CD4-positive, alpha-beta T cell treated with Interleukin-12 subunit alpha and Interleukin-12 subunit beta, for 1 hour (primary cell): ENCODE measurements around the gene KLF11.

Source experiments
- DNase-seq: peaks from one replicate; pipeline ENCODE4 v3.0.0-alpha.2; 2020

The KLF11 gene

DNA sequence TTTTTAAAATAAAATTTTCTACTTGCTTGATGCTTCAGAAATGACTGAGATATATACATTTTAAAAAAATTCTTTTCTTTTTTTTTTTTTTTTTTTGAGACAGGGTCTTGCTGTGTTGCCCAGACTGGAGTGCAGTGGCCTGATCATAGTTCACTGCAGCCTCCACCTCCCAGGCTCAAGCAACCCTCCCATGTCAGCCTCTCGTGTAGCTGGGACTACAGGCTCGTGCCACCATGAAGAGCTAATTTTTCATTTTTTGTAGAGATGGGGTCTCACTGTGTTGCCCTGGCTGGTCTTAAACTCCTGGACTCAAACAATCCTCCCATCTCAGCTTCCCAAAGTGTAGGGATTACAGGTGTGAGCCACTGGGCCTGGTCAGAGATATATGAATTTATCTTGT, 24.0 kb downstream of the KLF11 start:
- no peak for DNase-seq

DNA sequence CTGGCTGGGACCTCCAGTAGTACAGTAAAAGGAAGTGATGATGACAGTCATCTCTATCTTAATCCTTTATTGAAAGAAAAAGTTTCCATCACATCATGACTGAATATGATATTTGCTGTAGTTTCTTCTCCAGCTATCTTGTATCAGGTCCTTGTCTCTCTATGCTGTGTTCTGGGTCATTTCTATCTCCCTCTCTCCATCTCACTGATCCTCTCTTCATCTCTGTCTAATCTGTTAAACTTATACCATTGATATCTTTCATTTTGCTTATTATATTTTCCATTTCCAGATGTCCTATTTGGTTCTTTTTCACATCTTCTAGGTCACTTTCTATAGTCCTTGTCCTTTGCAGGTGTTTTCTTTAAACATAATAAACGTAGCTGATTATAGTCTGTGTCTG, 24.5 kb downstream of the KLF11 start:
- no peak for DNase-seq

DNA sequence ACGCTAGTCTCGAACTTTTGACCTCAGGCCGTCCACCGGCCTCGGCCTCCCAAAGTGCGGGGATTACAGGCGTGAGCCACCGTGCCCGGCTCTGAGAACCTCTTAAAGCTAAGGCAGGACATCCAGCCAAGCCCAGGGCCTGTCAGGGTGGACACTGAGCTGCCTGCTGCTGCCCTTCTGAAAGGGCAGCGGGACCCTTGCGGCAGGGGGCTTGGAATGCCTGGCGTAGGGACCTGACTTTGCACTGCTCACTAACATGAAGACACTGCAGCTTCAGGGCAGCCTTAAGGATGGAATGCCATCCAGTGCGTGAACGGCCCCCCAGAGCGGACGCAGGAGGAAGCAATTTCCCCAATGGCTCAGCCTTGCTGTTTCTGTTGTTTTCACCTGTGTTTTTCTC, 27.8 kb downstream of the KLF11 start:
- no peak for DNase-seq

DNA sequence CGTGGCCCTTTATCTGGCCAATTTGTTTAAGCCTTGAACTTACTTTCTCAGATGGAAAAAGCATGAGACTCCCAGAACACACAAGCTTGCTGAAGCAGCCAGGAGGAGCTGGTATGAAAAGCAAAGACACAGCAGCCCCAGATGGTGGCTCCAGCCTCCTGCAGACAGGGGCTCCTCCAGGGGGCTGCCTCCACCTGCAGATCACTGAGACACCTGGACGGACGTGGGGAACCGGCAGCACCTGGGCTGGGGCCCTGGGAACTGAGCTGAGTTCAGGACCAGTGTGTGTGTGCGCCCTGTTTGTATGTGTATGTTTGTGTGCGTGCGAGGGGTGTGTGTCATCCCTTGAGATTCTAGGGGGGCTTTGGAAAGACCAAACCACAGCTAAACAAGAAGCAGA, 28.2 kb downstream of the KLF11 start:
- DNase-seq: no peak

DNA sequence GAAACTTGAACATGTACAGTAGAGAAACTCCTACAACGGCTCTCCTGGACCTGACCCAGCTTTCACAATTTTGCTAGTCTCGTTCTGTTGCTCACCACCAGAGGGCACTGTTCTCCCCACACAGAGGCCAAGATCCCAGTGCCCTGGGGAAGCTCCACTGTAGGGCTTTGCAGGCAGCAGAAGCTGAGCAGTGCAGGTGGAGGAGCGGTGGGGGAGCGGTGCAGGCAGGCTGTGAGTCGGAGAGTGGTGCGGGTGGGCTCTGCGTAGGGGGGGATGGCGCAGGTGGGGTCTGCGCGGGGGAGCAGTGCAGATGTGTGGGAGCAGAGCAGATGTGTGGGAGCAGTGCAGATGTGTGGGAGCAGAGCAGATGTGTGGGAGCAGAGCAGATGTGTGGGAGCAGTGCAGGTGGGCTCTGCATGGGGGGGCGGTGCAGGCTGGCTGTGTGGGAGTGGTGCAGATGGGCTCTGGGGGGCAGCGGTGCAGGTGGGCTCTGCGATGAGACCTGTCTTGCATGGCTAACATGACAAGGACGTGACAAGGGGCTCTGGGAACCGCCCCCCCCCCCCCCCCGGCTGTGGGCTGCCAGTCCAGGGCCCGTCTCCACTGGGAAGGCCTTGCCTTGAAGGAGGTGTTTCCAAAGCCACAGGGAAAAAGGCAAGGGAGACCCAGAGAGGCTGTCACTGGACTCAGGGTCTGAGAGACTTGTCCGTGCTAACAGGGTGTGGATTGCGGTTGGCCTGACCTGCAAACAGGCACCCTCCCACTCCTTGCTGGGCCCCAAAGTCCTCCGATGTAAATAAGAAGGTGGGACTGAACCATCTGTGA, 29.5 kb downstream of the KLF11 start:
- peak; percentile 83 for DNase-seq

DNA sequence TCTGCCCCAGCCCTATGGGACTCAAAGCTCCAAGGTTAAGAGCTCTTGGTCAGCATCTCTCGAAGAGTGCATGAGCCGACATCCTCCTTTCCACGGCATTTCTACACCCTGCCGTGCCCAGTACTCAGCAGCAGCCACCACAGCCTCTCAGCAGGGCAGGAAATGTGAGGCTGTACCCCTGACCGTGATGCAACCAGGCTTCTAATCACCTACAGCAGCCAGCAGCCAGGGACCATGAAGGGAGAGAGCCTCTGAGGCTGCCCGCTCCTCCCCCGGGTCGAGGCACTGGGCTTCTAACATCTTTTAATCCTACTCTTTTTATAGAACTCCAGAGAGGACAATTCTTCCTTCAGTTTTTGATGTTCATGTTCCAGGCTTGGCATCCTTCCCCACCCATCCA, 30.4 kb downstream of the KLF11 start:
- DNase-seq: no peak

DNA sequence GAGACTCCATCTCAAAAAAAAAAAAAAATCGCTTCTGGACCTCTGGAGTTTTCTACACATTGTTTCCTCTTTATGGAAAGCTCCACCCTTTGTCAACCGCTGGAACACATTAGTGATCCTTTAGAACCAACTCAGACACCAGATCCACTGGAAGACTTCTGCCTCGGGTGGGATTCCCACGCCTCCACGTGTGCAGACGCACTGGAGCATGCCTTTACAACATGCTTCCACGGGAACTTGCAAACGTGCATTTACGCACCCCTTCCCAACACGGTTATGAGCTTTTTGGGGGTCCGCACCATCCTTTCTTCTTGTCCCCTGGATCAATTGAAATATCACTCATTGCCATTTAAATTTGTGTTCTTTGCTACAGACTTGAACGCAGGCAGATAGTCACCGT, 31.8 kb downstream of the KLF11 start:
- no peak for DNase-seq

DNA sequence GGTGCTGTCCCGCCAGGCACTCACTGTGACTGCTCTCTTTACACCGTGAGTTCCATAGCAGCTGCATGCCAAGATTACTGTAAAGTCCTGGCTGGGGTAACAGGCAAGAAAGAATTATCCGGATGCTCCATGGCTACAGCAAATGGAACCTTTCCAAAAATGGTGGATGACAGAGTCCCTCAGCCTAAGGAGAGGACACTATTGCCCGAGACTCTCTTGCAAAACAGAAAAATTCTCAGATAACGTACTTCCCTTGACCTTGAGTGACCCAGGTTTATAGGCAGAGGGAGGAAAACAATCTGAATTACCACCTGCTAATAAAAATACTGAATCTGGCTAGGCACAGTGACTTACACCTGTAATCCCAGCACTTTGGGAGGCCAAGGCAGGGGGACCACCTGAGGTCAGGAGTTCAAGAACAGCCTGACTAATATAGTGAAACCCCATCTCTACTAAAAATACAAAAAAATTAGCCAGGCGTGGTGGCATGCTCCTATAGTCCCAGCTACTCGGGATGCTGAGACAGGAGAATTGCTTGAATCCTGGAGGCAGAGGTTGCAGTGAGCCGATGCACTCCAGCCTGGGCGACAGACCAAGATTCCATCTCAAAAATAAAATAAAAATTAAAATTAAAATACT, 32.3 kb downstream of the KLF11 start:
- DNase-seq: no peak

DNA sequence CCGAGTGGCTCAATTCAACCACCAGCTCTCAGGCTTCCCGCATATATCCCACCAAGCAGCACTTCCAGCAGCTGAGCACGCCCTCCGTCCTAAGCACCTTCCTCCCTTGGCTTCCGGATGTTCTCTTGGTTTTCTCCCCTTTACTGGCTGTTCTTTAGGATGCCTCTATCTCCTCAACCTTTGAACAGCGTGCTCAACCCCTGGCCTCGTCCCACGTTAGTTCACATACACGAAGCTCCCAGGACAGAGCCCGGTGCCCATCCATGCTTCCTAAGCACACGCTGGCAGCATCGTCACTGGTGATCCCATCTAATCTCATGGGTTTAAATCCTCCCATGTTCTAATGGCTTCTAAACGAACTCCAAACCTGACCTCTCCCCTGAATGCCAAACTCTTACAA, 33.2 kb downstream of the KLF11 start:
- DNase-seq: no peak

DNA sequence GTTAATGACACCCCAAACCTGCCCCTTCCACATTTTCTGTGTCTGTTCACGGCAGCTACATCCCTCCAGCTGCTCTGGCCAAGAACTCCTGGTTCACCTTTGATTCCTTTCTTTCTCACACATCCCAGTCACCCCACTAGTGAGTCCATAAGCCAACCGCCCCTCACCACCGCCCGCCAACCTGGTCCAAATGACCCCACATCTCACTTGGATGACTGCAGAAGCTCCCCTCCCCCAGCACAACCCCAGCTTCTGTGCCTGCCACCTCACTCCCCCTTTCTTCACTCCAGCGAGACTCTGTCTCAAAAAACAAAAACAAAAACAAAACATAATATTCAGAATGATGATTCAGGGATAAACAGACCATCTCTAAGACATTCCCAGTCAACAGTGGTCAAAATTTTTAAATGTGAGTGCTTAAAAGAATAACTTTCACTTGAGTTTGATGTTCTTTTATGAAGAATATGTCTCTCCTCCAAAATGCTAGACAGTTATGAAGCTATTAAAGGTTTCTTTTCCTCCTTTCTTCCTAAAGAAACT, 33.7 kb downstream of the KLF11 start:
- DNase-seq: no peak

DNA sequence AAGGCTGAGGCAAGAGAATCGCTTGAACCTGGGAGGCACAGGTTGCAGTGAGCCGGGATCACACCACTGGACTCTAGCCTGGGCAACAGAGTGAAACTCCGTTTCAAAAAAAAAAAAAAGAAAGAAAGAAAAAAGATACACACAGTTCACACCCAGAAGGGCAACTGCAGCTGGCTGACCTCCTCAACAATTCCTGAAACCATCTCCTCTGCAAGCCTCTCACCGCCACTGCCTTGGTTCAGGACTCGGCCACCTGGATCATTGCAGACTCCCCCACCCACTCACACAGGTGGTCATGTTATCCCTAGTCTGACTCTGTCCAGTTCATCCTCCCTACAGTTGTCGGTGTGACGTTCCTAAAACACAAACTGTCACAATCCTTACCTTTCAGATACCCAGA, 34.7 kb downstream of the KLF11 start:
- DNase-seq: no peak

DNA sequence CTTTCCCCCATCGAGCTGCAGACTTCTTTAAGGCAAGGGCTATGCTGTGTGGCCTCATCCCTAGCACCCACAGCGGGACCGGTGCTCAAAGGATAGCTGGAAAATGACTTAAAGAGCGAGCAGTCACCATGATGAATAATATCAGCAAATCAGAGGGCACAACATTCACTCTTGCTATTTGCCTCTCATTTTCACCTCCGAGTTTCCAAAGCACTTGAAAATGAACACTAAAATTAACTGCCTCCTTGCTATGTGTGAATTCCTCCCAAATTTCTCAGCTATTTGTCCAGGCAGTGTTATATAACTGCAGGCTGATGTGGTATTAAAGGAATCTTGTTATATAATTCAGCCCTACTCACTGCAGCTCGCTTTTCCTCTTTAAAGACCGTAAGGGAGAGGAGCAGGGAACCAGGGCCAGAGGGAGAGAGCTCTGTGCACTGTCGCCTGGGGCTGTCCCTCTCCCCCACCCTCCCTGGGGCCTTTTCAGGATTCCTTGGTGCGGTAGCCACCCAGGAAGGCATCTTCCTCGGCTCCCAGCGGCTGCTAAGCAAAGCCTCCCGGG, 35.4 kb downstream of the KLF11 start:
- no peak for DNase-seq

DNA sequence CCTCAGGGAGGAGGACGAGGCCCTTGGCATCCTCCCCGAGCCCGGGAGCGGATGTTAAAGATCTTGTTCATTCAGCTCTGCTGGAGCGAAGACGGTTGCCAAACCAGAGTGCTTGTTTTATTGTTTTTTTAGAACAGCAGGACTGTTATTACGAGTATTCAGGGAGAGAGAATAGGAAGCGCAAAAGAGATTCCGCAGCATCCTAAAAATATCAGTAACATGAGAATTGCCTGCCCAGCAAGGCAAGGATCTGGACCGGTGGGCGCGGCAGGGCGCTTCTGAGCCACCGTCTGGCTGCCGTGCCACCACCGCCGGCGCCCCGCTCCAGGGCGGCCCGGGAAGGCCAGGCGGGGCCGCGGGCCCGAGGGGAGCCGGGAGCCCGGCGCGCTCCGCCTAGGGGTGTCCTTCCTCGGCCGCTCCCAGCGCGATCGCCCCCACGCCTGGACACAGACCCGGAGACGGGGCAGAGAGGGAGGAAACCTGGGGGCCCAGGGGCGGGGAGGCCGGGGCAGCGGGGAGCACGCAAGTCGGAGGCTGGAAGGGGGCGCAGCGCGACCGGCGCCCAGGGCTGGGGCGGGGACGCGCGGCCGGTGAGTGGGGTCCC, 36.0 kb downstream of the KLF11 start:
- peak; percentile 11 for DNase-seq

DNA sequence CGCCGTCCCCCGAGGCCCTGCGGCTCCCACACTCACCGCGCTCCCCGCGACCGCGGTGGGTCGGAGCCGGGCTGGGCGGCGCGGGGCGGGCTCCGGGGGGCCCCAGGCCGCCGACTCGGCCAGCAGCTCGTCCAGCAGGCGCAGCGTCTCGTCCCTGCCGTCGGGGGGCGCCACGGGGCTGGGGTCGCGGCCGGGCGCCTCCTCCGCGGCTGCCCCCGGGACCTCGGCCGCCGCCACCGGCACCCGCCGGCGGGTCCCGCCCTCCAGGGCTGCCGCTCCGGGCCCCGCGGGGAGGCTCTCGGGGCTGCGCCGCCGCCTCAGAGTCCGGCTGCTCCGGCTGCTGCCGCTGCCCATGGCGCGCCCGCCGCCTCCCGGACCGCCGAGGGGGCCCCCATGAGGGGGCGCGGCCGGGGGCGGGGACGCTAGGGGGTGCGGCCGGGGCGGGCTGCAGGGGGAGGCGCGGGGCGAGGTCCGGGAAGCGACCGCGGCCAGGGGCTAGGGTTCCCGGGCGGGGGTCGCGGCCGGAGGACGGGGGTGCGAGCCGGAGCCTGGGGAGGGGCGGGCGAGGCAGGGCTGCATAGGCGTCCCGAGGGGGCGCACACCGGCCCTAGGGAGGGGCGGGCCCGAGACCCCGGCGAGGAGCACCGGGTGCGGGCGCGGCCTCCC, 36.7 kb downstream of the KLF11 start, which contains the start of gene CYS1:
Gene CYS1, minus strand, starts transcription at position 542 of the 666 bp plus-strand sequence. Its CDS starts 188 bp downstream, at position 354.
- no peak for DNase-seq

DNA sequence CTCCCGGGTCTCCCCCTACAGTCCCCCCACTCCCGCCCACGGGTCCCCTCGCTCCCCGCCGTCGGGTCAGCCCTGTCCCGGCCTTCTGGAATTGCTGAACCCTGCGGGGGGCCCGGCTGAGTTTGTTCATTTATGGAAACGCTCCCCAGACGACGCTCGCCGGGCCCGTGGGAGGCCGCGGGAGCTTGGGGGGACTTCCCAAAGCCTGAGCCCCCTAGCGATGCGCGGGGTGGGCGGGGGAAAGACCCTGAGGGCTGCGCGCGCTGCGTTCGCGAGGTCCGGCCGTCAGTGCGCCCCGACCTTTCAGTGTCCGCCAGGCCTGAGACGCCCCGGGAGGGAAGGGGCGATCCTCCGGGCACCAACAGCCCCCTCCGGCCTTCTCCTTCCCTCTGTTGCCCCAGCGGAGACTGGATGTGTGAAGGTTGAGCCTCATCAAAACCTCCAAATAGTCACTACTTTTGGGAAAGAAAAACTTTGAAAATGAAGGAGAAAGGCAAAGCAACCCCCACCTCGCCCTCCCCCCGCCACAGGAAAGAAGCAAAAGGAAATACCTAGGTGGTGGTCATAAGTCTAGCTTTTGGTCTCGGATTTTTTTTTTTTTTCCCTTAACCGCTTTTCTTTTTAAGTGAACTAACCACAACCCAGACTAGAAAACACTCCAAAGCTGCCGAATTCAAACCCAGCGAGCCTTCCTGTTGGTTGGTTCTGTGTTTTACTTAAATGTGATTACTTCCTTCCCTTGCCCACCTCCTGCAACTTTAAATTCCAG, 37.4 kb downstream of the KLF11 start:
- peak; percentile 53 for DNase-seq

DNA sequence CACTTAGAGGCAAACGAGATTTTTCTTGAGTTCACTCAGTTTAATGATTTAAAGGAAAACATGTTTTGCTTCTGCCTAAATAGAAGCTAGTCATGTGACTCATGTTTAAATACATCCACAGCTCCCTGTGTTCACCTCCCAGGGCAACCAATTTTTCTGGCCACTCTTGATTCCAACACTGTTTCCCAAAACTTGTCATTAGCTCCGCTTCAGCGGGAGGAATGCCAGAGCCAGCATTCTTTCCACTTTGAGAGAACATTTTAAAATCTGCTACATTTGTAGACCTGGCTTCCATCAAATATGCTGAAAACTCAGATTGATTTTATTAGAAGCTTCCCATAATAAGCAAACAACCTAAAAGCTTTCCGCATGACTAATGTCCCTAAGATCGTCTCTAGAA, 39.7 kb downstream of the KLF11 start:
- no peak for DNase-seq

DNA sequence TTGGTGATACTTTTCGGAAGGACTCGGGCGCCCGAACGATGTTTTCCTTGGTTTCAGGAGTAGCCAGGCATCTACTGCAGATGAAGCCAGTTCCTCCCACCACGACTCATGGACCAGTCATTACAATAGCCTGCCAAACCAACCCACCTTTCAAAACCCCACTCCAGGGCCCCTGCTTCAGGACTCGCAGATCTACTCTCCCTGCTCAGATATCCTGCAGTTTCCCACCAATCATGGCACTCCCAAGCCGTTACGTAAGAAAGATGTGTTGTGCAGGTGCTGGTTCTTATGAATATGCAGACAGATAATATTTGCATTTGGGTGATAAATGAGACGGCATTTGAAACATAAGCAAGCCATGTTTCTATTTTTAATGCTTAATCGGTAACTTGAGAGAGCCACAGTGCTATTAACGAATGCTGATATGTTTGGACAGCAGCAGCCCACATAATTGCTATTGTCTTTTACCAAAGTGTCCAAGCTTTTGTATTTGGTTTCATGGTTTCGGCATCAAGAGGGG, 40.4 kb downstream of the KLF11 start:
- no peak for DNase-seq

DNA sequence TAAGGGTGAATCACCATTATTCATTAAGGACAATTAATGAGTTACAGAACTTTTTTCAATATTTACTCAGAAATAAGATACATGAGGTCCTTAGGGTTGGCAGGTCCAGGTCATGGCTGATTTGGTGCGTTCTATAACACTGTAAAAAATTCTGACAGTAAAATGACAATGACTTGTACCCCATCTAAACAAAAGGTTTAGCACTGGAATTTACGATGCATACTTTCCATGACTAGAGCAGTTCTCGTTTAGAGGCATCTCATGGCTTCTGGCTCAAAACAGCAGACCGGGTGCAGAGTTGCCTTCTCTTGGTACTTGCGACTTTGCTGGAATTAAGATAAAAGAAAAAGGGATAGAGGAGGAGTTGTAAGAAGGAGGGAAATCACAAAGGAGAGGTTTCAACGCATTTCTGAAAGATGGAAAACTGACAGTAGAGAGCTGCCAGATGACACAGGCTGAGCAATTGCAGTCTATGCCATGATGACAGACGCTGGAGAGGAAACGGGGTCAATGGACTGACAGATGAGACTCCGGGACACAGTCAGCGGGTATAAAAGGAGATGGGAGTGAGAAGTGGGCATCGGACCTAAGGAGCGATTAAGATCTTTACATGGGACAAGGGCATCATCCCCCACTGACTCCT, 41.0 kb downstream of the KLF11 start:
- no peak for DNase-seq

DNA sequence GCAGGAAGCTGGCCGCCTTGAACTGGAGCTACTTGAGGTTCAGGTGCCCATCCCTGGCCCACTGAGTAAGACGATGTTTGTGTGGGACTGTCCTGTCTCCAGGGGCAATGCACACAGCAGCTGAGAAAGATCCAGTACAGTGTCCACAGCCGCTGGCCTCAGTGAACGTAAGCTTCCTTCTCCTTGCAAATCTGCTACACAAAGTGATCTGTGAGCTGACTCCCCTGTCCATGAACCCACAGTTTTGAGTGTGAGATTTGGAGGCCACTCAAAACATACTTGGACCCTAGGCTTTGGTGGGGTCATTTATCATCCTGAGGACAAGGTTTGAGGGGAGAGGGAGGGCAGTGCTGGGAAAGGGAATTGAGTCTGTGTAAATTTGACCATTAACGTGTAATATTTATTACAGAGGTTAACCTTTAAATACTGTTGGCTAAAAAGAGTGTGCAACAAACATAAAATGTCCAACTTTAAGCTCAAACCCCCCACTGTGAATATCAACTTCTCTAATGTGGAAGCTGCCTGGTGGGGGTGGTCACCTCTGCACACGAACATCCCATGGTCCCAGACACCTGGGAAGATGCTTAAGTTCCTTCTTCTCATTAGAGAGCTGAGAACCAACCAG, 41.8 kb downstream of the KLF11 start:
- DNase-seq: no peak

DNA sequence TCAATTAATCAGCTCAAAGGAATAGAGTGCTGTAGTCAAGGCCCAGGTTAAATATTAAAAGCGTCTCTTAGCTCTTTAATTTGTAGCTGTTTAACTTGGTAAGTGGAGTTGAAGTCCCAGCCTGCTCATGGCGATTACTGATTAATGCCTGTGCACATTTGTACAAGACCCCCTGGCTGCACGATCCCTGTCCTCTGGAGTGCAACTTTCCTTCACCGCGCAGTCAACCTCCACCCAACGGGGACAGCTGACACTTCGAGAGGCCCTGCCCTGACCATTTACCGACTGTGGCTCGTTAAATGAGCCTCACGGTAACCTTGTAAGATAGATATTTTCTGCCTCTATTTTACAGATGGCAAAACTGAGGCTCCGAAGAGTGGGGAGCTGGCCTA, 42.3 kb downstream of the KLF11 start:
- DNase-seq: no peak

DNA sequence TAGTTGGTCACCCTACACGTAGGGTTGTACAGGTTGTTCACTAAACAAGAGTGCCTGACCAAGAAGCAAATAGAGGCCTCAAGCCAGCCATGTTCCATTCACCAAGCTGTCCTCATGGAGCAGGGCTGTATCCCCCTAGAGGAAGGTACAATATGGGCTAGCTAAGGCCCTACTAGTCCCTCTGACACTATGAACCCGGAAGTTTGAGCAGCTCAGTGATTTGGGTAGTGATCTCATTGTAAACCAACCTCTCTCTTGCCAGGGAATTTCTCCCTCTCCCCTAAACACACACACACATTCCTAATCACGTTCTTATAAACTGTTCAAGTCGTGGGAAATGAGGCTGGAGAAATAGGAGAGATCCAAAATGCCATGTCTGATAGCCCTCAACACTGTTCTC, 43.6 kb downstream of the KLF11 start:
- no peak for DNase-seq
